ENCODE results near the gene PCDHGA3. TPM values are rescaled to one million over a fixed set of nuclear protein-coding genes. Genes with fewer than 3 reads are reported as not detected.

Gene PCDHGA3
- total RNA-seq, 1 donor from 2014 or later = 6.7 TPM

Other genes with a start within 250 kb of the PCDHGA3 start
- gene PCDHB2, start 249.2 kb upstream of the PCDHGA3 start, total RNA-seq = 3.8 TPM
- gene PCDHB3, start 243.4 kb upstream of the PCDHGA3 start, total RNA-seq = 4.5 TPM
- gene PCDHB4, start 222.0 kb upstream of the PCDHGA3 start, total RNA-seq = 12.2 TPM
- 4.4 TPM for gene PCDHB5, start 208.6 kb upstream of the PCDHGA3 start, total RNA-seq
- gene PCDHB6, start 193.8 kb upstream of the PCDHGA3 start, total RNA-seq = 2.4 TPM
- 5.0 TPM for gene PCDHB7, start 171.2 kb upstream of the PCDHGA3 start, total RNA-seq
- 4.5 TPM for gene PCDHB8, start 166.0 kb upstream of the PCDHGA3 start, total RNA-seq
- 9.5 TPM for gene PCDHB16, start 161.4 kb upstream of the PCDHGA3 start, total RNA-seq
- gene PCDHB9, start 156.7 kb upstream of the PCDHGA3 start, total RNA-seq = 3.7 TPM
- gene PCDHB10, start 151.5 kb upstream of the PCDHGA3 start, total RNA-seq = 5.3 TPM
- gene PCDHB11, start 144.2 kb upstream of the PCDHGA3 start, total RNA-seq = 9.9 TPM
- gene PCDHB12, start 135.1 kb upstream of the PCDHGA3 start, total RNA-seq = 6.6 TPM
- gene PCDHB13, start 129.9 kb upstream of the PCDHGA3 start, total RNA-seq = 4.9 TPM
- 5.3 TPM for gene PCDHB14, start 120.5 kb upstream of the PCDHGA3 start, total RNA-seq
- gene PCDHB15, start 98.4 kb upstream of the PCDHGA3 start, total RNA-seq = 7.3 TPM
- gene SLC25A2, start 39.8 kb upstream of the PCDHGA3 start, total RNA-seq = 1.4 TPM
- gene TAF7, start 23.0 kb upstream of the PCDHGA3 start, total RNA-seq = 84.3 TPM
- gene PCDHGA1, start 13.3 kb upstream of the PCDHGA3 start, total RNA-seq = 1.4 TPM
- 13.5 TPM for gene PCDHGA2, start 5.1 kb upstream of the PCDHGA3 start, total RNA-seq
- gene PCDHGB1, start 6.3 kb downstream of the PCDHGA3 start, total RNA-seq = 7.8 TPM
- gene PCDHGA4, start 11.2 kb downstream of the PCDHGA3 start, total RNA-seq = 10.6 TPM
- gene PCDHGB2, start 16.2 kb downstream of the PCDHGA3 start, total RNA-seq = 10.2 TPM
- gene PCDHGA5, start 20.3 kb downstream of the PCDHGA3 start, total RNA-seq = 8.8 TPM
- 9.7 TPM for gene PCDHGB3, start 26.4 kb downstream of the PCDHGA3 start, total RNA-seq
- 10.3 TPM for gene PCDHGA6, start 30.1 kb downstream of the PCDHGA3 start, total RNA-seq
- gene PCDHGA7, start 38.9 kb downstream of the PCDHGA3 start, total RNA-seq = 7.3 TPM
- 9.0 TPM for gene PCDHGB4, start 43.9 kb downstream of the PCDHGA3 start, total RNA-seq
- gene PCDHGA8, start 48.8 kb downstream of the PCDHGA3 start, total RNA-seq = 5.3 TPM
- 16.3 TPM for gene PCDHGB5, start 54.1 kb downstream of the PCDHGA3 start, total RNA-seq
- 10.7 TPM for gene PCDHGA9, start 58.9 kb downstream of the PCDHGA3 start, total RNA-seq
- gene PCDHGB6, start 64.2 kb downstream of the PCDHGA3 start, total RNA-seq = 12.4 TPM
- gene PCDHGA10, start 69.2 kb downstream of the PCDHGA3 start, total RNA-seq = 8.9 TPM
- gene PCDHGB7, start 73.8 kb downstream of the PCDHGA3 start, total RNA-seq = 18.9 TPM
- 7.8 TPM for gene PCDHGA11, start 77.2 kb downstream of the PCDHGA3 start, total RNA-seq
- gene PCDHGA12, start 86.7 kb downstream of the PCDHGA3 start, total RNA-seq = 12.1 TPM
- 71.4 TPM for gene PCDHGC3, start 132.1 kb downstream of the PCDHGA3 start, total RNA-seq
- 4.5 TPM for gene PCDHGC4, start 141.2 kb downstream of the PCDHGA3 start, total RNA-seq
- gene PCDHGC5, start 145.3 kb downstream of the PCDHGA3 start, total RNA-seq = 3.8 TPM